Measurements from ENCODE around the gene MAP2K1.

MAP2K1 gene

DNA sequence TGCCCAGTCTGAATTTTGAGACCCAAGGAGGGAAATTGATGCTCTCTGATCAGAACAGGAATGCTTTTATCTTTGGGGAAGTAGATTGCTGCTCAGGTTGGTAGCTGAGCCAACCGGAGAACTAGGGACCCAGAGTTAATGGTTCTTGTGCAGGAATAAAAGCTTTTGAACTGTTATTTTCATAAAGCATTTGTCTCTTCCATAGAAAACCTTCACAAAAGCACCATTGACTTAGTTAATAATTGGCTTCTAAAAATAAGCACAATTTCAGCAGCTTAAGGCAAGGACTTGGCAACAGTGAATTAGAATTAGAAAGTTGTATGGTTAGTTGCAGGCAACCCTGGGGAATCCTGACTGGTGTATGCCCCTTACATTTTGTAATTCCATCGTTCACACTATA, 53.8 kb downstream of the MAP2K1 start:
- TF ChIP-seq, protein P1, sequence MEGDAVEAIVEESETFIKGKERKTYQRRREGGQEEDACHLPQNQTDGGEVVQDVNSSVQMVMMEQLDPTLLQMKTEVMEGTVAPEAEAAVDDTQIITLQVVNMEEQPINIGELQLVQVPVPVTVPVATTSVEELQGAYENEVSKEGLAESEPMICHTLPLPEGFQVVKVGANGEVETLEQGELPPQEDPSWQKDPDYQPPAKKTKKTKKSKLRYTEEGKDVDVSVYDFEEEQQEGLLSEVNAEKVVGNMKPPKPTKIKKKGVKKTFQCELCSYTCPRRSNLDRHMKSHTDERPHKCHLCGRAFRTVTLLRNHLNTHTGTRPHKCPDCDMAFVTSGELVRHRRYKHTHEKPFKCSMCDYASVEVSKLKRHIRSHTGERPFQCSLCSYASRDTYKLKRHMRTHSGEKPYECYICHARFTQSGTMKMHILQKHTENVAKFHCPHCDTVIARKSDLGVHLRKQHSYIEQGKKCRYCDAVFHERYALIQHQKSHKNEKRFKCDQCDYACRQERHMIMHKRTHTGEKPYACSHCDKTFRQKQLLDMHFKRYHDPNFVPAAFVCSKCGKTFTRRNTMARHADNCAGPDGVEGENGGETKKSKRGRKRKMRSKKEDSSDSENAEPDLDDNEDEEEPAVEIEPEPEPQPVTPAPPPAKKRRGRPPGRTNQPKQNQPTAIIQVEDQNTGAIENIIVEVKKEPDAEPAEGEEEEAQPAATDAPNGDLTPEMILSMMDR (IDR thresholded peaks at IDR 0.05) = no peak

DNA sequence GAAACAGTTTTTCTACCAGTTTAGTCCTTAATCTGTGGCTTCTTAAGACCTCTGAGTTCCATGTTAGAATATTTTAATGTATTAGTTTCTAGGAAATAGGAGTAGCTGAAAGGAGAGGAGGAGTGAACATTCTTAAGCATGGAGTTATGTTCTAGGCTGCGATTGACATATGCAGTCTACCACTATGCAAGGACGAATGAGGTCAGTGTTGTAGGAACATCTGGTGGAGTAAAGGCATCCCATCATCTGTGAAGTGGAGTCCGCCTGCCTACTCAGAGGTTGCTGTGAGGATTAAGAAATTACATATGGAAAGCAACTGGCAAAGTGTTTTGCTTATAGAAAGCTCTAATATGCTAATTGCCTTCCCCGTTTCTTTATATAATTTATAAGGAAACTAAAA, 65.7 kb downstream of the MAP2K1 start:
- TF ChIP-seq, protein P1 (IDR thresholded peaks at IDR 0.05) = no peak

DNA sequence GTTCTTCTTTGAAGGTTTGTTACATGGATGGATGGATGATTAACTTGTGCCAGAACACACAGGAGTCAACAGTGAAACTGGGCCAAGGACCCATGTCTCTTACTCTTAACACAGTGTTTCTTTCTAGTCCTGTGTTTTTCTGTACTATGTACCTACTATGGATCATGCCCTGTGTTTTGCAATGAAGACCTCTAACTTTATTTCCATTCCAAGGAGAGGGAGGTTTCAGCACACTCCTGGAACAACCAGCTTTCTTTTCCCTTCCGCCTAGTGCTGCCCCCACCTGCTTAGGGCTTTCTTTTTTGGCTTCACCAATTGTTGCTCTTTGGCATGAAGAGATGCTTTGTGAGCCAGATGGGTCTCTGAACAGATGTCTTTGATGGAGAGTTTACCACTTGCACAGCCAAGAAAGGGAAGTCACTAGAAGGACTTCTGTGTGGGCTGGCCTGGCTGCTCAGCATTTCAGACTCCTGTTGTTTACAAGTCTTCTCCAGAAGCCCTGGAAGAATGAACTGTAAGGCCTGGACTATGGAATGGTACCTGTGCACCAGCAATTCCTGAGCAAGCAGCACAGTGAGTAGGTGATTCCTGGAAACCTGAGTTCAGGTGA, 66.4 kb downstream of the MAP2K1 start:
- TF ChIP-seq, protein P1 (IDR thresholded peaks at IDR 0.05) = no peak

DNA sequence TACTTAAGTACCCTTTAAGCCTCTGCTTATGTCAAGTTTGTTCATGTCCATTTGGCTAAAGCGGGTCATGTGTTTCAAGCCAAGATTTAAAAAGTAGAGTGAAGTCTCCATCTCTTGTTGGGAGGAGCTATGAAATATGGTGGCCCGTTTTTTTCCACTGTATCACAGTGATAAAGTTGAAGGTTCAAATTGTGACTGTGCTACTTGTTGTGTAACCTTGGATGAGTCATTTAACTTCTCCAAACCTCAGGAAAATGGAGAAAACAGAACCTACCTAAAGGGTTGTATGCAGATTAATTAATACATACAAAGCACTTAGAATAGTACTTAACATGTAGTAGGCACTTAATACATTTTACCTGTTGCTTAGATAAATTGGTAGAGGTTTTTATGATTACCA, 67.4 kb downstream of the MAP2K1 start:
- TF ChIP-seq, protein P1 (IDR thresholded peaks at IDR 0.05) = no peak

DNA sequence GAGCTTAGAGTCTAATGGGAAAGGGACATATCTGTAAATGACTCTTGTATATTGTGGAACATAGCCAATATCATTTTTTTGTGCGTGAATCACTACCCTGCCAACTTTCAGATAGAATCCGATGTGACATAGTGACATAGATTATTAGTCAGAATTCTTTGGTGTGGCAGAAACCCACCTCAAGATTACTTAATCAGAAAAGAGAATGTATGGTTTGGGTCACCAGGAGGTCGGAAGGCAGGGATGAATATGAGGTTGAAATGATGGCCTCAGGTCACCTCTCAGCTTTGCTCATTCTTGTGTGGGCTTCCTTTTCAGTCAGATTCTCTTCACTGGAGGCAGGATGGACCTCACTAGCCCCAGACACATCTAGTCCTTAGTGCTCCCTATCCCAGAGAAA, 69.5 kb downstream of the MAP2K1 start:
- TF ChIP-seq, protein P1 (IDR thresholded peaks at IDR 0.05) = no peak

DNA sequence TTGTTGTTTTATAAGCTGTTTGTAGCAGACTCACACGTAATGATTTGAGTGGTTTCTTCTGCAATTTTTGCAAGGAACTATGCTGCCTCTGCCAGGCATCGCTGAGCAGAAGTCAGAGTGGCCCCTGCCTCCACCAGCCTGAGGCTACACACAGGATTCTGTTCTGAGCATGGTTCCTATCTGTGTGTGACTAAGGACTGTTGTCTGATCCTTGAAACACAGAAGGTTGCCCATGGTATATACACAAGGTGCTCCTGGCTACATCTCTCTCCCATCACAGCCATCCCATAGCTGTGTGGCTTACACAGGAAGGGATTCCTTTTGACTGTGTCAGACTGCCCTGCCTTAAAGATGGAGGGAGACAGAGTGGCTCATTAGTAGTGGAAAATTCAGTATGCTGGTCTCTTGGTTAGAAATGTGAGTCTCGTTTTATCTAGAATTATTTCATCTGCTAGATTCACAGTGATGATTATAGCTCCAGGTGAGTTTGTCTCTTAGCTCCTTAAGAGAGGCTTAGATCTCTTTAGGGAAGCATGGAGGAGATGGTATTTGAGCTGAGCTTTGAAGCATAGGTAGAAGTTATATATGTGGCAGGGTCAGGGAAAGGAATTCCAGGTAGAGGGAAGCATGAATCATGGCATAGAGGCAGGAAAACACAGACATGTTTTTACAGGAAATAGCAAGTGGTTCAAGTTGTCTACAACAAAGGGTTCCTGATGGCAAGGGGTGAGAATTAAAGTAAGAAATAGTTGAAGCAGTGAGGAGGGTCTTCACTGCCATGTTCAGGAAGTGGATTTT, 73.3 kb downstream of the MAP2K1 start:
- TF ChIP-seq, protein P1 (IDR thresholded peaks at IDR 0.05) = no peak

DNA sequence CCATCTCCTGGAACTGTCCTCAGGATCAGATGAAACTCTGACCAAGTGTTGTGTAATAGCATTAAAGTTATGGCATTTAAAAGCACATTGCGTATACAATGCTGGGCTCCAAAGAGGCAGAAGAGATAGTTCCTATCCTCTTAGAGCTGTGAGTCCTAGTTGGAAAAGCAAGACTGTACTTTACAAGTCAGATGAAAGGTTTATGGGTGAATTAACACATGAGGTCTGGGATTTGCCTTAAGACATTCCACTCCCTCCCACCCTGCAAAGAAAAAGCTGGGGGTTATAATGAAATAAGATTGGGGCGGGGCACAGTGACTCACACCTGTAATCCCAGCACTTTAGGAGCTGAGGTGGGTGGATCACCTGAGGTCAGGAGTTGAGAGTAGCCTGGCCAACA, 75.2 kb downstream of the MAP2K1 start:
- TF ChIP-seq, protein P1 (IDR thresholded peaks at IDR 0.05) = no peak

Measured in LNCAP (cell line).